Liver (tissue), 9 donors: ENCODE data around the gene SLC10A4. TPM values are rescaled to one million over a fixed set of nuclear protein-coding genes. Genes with fewer than 3 reads are reported as not detected.

Source experiments
- DNase-seq: peaks from one replicate; pipeline ENCODE4 v3.0.0-alpha.2; 2017; ENCODE audit warnings: low spot score
- H3K27ac ChIP-seq, 2 donors: one replicate each; pipeline ENCODE4 v1.7.0; 2013; ENCODE audit warnings: inconsistent platforms in 2 of 2, low read length in 2 of 2, control low read depth in 1 of 2, low read depth in 1 of 2, mild to moderate bottlenecking in 1 of 2
- H3K27me3 ChIP-seq, 4 donors: one replicate each; pipeline versions ENCODE4 v1.6.1 to v1.7.0; 2013; ENCODE audit warnings: low read length in 3 of 4, inconsistent platforms in 1 of 4, mild to moderate bottlenecking in 1 of 4, moderate library complexity in 1 of 4; ENCODE audit not compliant: control insufficient read depth in 4 of 4, insufficient read depth in 4 of 4
- H3K36me3 ChIP-seq, 4 donors: one replicate each; pipeline versions ENCODE4 v1.6.1 to v1.7.0; 2013; ENCODE audit warnings: low read length in 3 of 4, mild to moderate bottlenecking in 3 of 4, low read depth in 1 of 4, moderate library complexity in 1 of 4; ENCODE audit not compliant: control insufficient read depth in 4 of 4, insufficient read depth in 3 of 4
- H3K4me1 ChIP-seq, 4 donors: one replicate each; pipeline versions ENCODE4 v1.6.1 to v1.7.0; 2013; ENCODE audit warnings: low read length in 3 of 4, mild to moderate bottlenecking in 3 of 4, moderate library complexity in 1 of 4; ENCODE audit not compliant: control insufficient read depth in 4 of 4, insufficient read depth in 4 of 4
- H3K4me3 ChIP-seq, 3 donors: one replicate each; pipeline versions ENCODE4 v1.6.1 to v1.7.0; 2013; ENCODE audit warnings: low read length in 3 of 3, control low read depth in 1 of 3, low read depth in 1 of 3, mild to moderate bottlenecking in 1 of 3
- H3K9ac ChIP-seq, 2 donors: one replicate each; pipeline ENCODE4 v1.7.0; 2013; ENCODE audit warnings: low read length in 2 of 2, mild to moderate bottlenecking in 2 of 2, moderate library complexity in 2 of 2, control low read depth in 1 of 2, low read depth in 1 of 2
- H3K9me3 ChIP-seq, 4 donors: one replicate each; pipeline versions ENCODE4 v1.6.1 to v1.7.0; 2013; ENCODE audit warnings: low read length in 3 of 4; ENCODE audit not compliant: control insufficient read depth in 4 of 4
- EGR1 ChIP-seq, 2 donors: IDR thresholded peaks; 2 replicates each; pipeline ENCODE4 v1.6.1; 2016 to 2018; ENCODE audit warnings: antibody characterized with exemption in 2 of 2, low read depth in 2 of 2
- FOXA1 ChIP-seq: IDR thresholded peaks from 2 replicates; pipeline ENCODE4 v1.6.1; 2016; ENCODE audit warnings: antibody characterized with exemption
- FOXA2 ChIP-seq: IDR thresholded peaks from 2 replicates; pipeline ENCODE4 v1.6.1; 2016; ENCODE audit warnings: antibody characterized with exemption
- GABPA ChIP-seq, 2 donors: IDR thresholded peaks in 1 of 2; conservative IDR thresholded peaks in 1 of 2; 2 replicates each; pipeline ENCODE4 v1.6.1; 2016; ENCODE audit warnings: antibody characterized with exemption in 2 of 2, mild to moderate bottlenecking in 1 of 2, moderate library complexity in 1 of 2
- HNF4A ChIP-seq, 2 donors: conservative IDR thresholded peaks; 2 replicates each; pipeline ENCODE4 v1.6.1; 2016; ENCODE audit warnings: antibody characterized with exemption in 2 of 2, mild to moderate bottlenecking in 2 of 2
- HNF4G ChIP-seq: IDR thresholded peaks from 2 replicates; pipeline ENCODE4 v1.6.1; 2016; ENCODE audit warnings: antibody characterized with exemption
- JUND ChIP-seq, 2 donors: IDR thresholded peaks; 2 replicates each; pipeline ENCODE4 v1.6.1; 2016; ENCODE audit warnings: antibody characterized with exemption in 2 of 2
- NR2F2 ChIP-seq: IDR thresholded peaks from 2 replicates; pipeline ENCODE4 v1.6.1; 2016; ENCODE audit warnings: antibody characterized with exemption
- RAD21 ChIP-seq, 2 donors: IDR thresholded peaks; 2 replicates each; pipeline ENCODE4 v1.6.1; 2016; ENCODE audit warnings: antibody characterized with exemption in 2 of 2, mild to moderate bottlenecking in 2 of 2
- RXRA ChIP-seq, 2 donors: IDR thresholded peaks; 2 replicates each; pipeline ENCODE4 v1.6.1; 2017 to 2018; ENCODE audit warnings: antibody characterized with exemption in 2 of 2, mild to moderate bottlenecking in 1 of 2
- SP1 ChIP-seq: IDR thresholded peaks from 2 replicates; pipeline ENCODE4 v1.6.1; 2018; ENCODE audit warnings: antibody characterized with exemption, mild to moderate bottlenecking
- TAF1 ChIP-seq: conservative IDR thresholded peaks from 2 replicates; pipeline ENCODE4 v1.6.1; 2016; ENCODE audit warnings: antibody characterized with exemption, mild to moderate bottlenecking
- YY1 ChIP-seq: IDR thresholded peaks from 2 replicates; pipeline ENCODE4 v1.6.1; 2016; ENCODE audit warnings: antibody characterized with exemption, mild to moderate bottlenecking
- WGBS: extraction: QIAGEN DNeasy Blood & Tissue Kit; methylation state at CpG from one replicate; pipeline ENCODE4 v1.1.7; 2013; 5-methylcytosine and 5-hydroxymethylcytosine counted together
- polyA plus RNA-seq, 2 donors: library from polyadenylated mRNA; stranded (reverse) in 1 of 2; unstranded in 1 of 2; fragments of 200-250 nt in 1 of 2; fragments of >200 nt in 1 of 2; fragmentation: Nextera tagmentation in 1 of 2; extraction: Ambion mirVana in 1 of 2; gene quantifications; one replicate each; pipeline versions ENCODE4 v1.2.1 to v1.2.3, GENCODE V29; 2013 to 2015
- total RNA-seq, 2 donors: library from RNA; depleted of rRNA; stranded (reverse); fragments of >200 nt; gene quantifications; one replicate each; pipeline ENCODE4 v1.2.3, GENCODE V29; 2014
- TF ChIP-seq, protein P1 (sequence below): IDR thresholded peaks from 2 replicates; pipeline ENCODE4 v1.6.1; 2016; ENCODE audit warnings: antibody characterized with exemption
- TF ChIP-seq, protein P2 (sequence below): IDR thresholded peaks from 2 replicates; pipeline ENCODE4 v1.6.1; 2016; ENCODE audit warnings: antibody characterized with exemption
- TF ChIP-seq, protein P3 (sequence below): IDR thresholded peaks from 2 replicates; pipeline ENCODE4 v1.6.1; 2016; ENCODE audit warnings: antibody characterized with exemption
- TF ChIP-seq, protein P4 (sequence below): fragments of 150-350 bp; IDR thresholded peaks from 2 replicates; pipeline ENCODE4 v1.5.1; 2017; ENCODE audit warnings: improper control_type of control experiment, low read depth, low read length; ENCODE audit not compliant: missing input control
- TF ChIP-seq, protein P5 (sequence below): IDR thresholded peaks from 2 replicates; pipeline ENCODE4 v1.6.1; 2016; ENCODE audit warnings: antibody characterized with exemption, mild to moderate bottlenecking
- donor health status: healthy.
- donor health status: healthy.
- donor health status: healthy.
- donor health status: healthy.
- donor health status: healthy.

SLC10A4 gene
- total and polyA plus RNA-seq, 4 donors = 0.08 to 1.8 TPM; not detected in 2

DNA sequence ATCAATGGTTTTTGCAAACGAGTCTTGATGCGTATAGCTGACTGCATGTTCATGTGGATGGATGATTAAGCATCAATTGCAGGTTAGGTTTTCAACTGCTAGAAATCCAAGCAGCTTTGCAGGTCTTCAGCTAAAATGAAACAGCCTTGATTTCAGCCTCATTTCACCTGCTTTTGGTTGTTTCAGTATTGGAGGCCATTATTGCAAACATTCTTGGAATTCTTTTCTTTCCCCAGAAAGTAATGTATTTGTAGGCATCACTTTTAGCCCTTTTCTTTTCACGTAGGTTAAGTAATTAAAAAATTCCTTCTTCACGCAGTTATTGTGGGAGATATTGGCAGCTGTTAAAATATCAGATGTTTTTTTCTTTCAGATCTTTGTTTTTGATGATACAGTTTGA is 15.8 kb downstream of the SLC10A4 start:
- 92% methylated on average over 4 of the region's 4 CpGs for WGBS
- peaks cover 0 to 12% (median 5%) of the 10 kb centered on the region in 4 donors for H3K36me3 ChIP-seq
- no peaks in the 10 kb centered on the region for H3K27me3 ChIP-seq
- DNase-seq = no peak
- no peak overlapping the region for H3K9ac ChIP-seq
- no peak for TF ChIP-seq HNF4G
- TF ChIP-seq FOXA1 = no peak
- no peak for TF ChIP-seq EGR1 (IDR thresholded peaks at IDR 0.05; ENCODE audit: low read depth in 2 of 2)
- TF ChIP-seq SP1 = no peak
- TF ChIP-seq, protein P1, sequence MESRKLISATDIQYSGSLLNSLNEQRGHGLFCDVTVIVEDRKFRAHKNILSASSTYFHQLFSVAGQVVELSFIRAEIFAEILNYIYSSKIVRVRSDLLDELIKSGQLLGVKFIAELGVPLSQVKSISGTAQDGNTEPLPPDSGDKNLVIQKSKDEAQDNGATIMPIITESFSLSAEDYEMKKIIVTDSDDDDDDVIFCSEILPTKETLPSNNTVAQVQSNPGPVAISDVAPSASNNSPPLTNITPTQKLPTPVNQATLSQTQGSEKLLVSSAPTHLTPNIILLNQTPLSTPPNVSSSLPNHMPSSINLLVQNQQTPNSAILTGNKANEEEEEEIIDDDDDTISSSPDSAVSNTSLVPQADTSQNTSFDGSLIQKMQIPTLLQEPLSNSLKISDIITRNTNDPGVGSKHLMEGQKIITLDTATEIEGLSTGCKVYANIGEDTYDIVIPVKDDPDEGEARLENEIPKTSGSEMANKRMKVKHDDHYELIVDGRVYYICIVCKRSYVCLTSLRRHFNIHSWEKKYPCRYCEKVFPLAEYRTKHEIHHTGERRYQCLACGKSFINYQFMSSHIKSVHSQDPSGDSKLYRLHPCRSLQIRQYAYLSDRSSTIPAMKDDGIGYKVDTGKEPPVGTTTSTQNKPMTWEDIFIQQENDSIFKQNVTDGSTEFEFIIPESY = no peak
- no peak for TF ChIP-seq RXRA (IDR thresholded peaks at IDR 0.05)
- TF ChIP-seq, protein P2, sequence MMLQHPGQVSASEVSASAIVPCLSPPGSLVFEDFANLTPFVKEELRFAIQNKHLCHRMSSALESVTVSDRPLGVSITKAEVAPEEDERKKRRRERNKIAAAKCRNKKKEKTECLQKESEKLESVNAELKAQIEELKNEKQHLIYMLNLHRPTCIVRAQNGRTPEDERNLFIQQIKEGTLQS = no peak
- no peak for TF ChIP-seq TAF1
- TF ChIP-seq GABPA (IDR thresholded peaks at IDR 0.05 in 1 of 2, conservative IDR thresholded peaks at IDR 0.05 in 1 of 2) = no peak
- no peak overlapping the region for H3K4me3 ChIP-seq
- H3K27ac ChIP-seq = no peak overlapping the region
- no peaks in the 10 kb centered on the region for H3K4me1 ChIP-seq
- H3K9me3 ChIP-seq = no peaks in the 10 kb centered on the region

DNA sequence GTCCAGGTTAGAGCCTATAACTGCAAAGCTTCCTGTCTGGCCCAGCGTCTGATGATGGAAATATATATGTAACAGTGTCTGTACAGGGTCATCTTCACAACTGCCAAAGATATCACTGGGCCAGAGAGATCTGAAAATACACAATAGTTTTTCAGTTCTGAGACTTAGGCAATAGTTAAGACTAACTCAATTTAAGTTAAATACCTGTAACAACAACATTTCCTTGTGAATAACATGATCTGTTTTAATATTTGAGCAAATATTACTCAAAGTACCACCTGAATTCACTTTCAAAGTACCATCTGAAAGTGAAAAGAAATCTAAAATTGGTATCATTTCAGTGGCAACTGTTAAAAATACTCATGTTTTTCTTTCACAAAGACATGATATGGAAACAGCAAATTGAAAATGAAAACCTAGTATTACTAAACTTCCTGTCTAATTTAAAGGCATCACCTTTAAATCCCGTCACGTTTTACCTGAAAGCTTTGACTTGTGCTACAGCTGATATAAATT is 16.5 kb downstream of the SLC10A4 start:
- Histone ChIP-seq H3K27me3 (no peaks in the 10 kb centered on the region), H3K36me3 (peaks cover 0 to 13% (median 8%) of the 10 kb centered on the region in 4 donors), H3K27ac (no peak overlapping the region), H3K4me1 (no peaks in the 10 kb centered on the region), H3K9me3 (no peaks in the 10 kb centered on the region), H3K4me3 (no peak overlapping the region), H3K9ac (no peak overlapping the region)
- no peak for TF ChIP-seq TAF1
- TF ChIP-seq, protein P3, sequence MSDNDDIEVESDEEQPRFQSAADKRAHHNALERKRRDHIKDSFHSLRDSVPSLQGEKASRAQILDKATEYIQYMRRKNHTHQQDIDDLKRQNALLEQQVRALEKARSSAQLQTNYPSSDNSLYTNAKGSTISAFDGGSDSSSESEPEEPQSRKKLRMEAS = no peak
- TF ChIP-seq, protein P1 = no peak
- TF ChIP-seq, protein P4, sequence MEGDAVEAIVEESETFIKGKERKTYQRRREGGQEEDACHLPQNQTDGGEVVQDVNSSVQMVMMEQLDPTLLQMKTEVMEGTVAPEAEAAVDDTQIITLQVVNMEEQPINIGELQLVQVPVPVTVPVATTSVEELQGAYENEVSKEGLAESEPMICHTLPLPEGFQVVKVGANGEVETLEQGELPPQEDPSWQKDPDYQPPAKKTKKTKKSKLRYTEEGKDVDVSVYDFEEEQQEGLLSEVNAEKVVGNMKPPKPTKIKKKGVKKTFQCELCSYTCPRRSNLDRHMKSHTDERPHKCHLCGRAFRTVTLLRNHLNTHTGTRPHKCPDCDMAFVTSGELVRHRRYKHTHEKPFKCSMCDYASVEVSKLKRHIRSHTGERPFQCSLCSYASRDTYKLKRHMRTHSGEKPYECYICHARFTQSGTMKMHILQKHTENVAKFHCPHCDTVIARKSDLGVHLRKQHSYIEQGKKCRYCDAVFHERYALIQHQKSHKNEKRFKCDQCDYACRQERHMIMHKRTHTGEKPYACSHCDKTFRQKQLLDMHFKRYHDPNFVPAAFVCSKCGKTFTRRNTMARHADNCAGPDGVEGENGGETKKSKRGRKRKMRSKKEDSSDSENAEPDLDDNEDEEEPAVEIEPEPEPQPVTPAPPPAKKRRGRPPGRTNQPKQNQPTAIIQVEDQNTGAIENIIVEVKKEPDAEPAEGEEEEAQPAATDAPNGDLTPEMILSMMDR = no peak
- TF ChIP-seq GABPA (IDR thresholded peaks at IDR 0.05 in 1 of 2, conservative IDR thresholded peaks at IDR 0.05 in 1 of 2) = no peak
- TF ChIP-seq EGR1 (IDR thresholded peaks at IDR 0.05; ENCODE audit: low read depth in 2 of 2) = no peak
- TF ChIP-seq JUND (IDR thresholded peaks at IDR 0.05) = no peak
- no peak for TF ChIP-seq SP1
- TF ChIP-seq, protein P2 = no peak
- no peak for TF ChIP-seq YY1
- TF ChIP-seq HNF4A (conservative IDR thresholded peaks at IDR 0.05) = no peak
- no peak for TF ChIP-seq FOXA2
- TF ChIP-seq NR2F2 = no peak
- no peak for TF ChIP-seq RAD21 (IDR thresholded peaks at IDR 0.05)
- TF ChIP-seq, protein P5, sequence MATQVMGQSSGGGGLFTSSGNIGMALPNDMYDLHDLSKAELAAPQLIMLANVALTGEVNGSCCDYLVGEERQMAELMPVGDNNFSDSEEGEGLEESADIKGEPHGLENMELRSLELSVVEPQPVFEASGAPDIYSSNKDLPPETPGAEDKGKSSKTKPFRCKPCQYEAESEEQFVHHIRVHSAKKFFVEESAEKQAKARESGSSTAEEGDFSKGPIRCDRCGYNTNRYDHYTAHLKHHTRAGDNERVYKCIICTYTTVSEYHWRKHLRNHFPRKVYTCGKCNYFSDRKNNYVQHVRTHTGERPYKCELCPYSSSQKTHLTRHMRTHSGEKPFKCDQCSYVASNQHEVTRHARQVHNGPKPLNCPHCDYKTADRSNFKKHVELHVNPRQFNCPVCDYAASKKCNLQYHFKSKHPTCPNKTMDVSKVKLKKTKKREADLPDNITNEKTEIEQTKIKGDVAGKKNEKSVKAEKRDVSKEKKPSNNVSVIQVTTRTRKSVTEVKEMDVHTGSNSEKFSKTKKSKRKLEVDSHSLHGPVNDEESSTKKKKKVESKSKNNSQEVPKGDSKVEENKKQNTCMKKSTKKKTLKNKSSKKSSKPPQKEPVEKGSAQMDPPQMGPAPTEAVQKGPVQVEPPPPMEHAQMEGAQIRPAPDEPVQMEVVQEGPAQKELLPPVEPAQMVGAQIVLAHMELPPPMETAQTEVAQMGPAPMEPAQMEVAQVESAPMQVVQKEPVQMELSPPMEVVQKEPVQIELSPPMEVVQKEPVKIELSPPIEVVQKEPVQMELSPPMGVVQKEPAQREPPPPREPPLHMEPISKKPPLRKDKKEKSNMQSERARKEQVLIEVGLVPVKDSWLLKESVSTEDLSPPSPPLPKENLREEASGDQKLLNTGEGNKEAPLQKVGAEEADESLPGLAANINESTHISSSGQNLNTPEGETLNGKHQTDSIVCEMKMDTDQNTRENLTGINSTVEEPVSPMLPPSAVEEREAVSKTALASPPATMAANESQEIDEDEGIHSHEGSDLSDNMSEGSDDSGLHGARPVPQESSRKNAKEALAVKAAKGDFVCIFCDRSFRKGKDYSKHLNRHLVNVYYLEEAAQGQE = no peak
- TF ChIP-seq RXRA (IDR thresholded peaks at IDR 0.05) = no peak
- no peak for TF ChIP-seq FOXA1
- no peak for TF ChIP-seq HNF4G
- 90% methylated on average over 3 of the region's 3 CpGs for WGBS
- no peak for DNase-seq
